GM21529 (cell line): ENCODE data around the gene DOCK1.

ENCODE experiments used
- ATAC-seq: cut with Tn5 transposase; IDR thresholded peaks from one replicate; pipeline ENCODE4 v1.9.1; 2021; ENCODE audit not compliant: unreplicated experiment

DOCK1 gene

GRCh38 chr10:127003032-127003685, 97.9 kb downstream of the DOCK1 start:
- no peak for ATAC-seq

- ATAC-seq: no peak
Observed at GRCh38 chr10:127006453-127006852, 101.2 kb downstream of the DOCK1 start.

DNA sequence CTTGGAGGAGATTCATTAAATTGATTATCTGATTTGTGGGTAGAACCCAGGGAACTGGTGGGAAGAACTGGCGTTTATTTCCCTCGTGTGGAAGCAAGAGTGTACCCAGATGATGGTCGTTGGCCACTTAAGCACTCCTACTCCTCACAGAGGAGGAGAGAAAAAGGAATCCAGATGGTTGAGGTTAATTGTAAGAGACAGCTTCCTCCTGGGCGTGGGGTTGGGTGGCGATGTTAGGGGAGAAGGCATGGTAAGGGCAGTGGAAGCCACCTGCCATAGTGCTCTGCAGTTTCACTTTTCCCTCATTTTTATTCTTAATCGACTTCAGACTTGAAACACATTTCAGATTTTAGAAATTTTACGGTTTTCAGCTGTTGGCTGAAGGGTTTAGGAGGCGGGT, 104.1 kb downstream of the DOCK1 start:
- no peak for ATAC-seq

- no peak for ATAC-seq
Observed at GRCh38 chr10:127011174-127011573, 105.9 kb downstream of the DOCK1 start.

- ATAC-seq: no peak
Observed at GRCh38 chr10:127012071-127012768, 107.0 kb downstream of the DOCK1 start.

DNA sequence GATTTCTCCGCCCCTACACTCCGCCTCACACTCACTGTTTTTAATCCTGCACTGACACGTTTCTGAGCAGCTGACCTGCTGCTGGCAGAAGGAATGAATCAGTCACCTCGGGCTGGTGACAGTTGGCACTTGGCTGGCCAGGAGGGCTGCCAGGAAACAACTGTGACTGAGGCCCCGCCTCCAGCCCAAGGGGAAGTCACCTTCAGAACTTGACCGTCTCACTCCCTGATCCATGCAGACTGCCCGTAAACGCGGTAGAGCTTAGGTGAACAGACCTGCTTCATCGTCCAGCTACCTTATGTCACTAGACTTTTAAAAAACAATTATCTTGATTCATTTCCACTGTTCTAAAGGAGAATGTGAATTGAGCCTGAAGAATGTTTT, 107.5 kb downstream of the DOCK1 start:
- ATAC-seq: no peak

DNA sequence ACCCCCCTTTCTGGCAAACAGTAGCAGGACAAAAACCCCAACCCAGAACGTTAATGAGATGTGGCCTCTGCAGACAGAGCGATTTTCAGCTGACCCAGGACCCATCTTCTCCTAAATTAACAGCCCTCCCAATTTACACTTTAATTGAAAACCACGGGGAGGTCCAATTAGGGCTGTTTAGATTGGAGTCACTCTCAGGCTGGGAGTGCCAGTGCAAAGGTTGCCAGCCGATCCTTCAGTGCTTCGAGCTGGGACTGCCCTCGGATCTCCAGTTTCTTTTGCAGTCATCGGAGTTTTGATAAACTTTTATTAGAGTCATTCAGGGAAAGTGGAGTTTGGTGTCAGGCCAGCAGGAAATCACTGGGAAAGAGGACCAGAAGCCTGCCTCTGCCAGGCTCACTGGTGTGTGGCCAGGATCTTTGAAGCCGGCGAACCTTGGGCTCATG, 108.0 kb downstream of the DOCK1 start:
- no peak for ATAC-seq

DNA sequence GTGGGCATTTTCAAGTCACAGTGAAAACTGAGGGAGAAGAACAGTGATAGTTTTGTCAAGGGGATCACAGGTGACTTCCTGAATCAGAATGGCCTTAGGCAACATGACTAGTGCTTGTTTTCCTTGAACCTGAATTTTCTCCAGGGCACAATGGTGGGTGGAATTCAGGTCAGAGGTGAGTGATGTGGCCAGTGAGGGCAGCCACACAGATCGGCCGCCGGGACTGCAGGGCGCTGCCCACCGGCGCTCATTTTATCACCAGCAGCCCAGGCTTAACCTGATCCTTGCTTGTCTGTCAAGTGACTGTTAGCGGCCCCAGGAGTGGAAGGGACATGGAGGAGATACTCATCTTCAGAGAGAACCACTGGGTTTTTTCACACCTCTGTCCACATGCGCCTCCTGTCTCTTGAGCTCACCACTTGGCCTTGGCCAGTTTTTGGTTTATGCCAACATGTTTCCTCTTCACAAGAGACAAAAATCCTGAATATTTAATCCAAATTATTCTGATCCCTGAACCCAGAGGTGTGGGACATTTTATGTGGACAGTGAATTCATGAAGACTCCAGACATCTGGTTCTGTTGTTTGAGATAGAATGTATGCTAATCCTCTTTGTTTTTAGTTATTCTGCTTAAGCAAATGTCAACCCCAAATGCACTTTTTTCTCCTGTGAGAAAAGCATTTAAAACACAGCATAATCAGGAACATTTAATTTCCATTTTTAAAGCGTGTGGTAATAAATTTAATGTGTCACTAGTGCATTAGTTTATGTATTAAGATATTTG, 108.7 kb downstream of the DOCK1 start:
- no peak for ATAC-seq

- no peak for ATAC-seq
Observed at GRCh38 chr10:127014671-127015070, 109.4 kb downstream of the DOCK1 start.

DNA sequence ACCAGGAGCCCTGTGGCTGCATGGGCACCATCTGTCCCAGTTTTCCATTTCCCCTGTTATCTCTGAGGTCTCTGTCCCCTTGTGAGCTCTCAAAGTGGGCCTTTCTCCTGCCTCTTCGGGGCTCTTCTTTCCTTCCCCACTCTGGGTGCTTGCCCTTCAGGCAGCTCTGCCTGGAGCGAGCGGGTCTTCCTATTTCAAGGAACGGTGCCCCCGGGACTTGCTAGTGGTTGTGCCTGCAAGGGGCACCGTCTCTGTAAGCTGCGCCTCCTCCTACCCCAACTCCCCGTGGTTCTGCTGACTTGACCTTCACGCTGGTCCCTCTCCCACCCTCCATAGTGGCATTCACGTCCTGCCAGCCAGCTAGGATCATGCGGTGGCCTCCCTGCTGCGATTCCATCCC, 110.1 kb downstream of the DOCK1 start:
- no peak for ATAC-seq

DNA sequence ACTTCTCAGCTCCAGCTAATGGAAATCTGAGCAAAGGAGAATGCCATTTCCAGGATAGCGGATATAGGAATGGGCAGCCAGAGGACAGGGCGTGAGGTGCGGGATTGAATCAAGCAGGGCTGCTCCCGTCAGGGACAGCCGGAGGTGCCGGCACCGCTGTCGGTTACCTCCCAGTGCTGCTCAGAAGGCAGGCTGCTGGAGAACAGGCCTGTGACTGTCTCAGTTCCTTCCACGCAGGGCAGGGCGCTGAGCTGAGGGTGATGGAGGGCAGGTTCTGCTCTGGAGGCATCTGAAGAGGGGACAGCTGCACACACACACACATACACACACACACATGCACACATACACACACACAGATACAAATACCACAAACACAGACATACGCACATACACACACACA, 111.1 kb downstream of the DOCK1 start:
- ATAC-seq: no peak

- no peak for ATAC-seq
Observed at GRCh38 chr10:127017541-127018297, 112.5 kb downstream of the DOCK1 start.

GRCh38 chr10:127018298-127018650, 113.0 kb downstream of the DOCK1 start:
- ATAC-seq: no peak

- no peak for ATAC-seq
Observed at GRCh38 chr10:127018766-127019165, 113.5 kb downstream of the DOCK1 start.

GRCh38 chr10:127020260-127020659, 115.0 kb downstream of the DOCK1 start:
- no peak for ATAC-seq

DNA sequence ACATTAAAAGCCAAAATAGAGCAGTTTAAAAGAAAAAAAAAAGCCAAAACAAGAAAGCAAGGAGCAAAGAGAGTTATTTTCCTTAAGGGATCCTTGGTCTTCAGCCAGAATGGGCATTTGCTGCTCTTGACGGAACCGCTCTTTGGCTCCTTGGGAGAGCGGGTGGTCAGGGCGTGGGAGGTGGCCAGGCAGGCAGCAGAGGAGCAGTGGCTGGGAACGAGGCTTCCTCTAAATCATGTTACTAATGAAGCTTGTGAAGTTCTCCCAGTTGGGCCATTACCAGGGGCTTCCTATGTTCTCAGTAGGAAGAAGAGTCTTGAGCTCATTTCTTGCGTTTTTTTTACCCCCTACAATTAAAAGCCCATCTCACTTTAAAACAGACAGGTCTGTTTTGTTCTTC, 116.6 kb downstream of the DOCK1 start:
- no peak for ATAC-seq

DNA sequence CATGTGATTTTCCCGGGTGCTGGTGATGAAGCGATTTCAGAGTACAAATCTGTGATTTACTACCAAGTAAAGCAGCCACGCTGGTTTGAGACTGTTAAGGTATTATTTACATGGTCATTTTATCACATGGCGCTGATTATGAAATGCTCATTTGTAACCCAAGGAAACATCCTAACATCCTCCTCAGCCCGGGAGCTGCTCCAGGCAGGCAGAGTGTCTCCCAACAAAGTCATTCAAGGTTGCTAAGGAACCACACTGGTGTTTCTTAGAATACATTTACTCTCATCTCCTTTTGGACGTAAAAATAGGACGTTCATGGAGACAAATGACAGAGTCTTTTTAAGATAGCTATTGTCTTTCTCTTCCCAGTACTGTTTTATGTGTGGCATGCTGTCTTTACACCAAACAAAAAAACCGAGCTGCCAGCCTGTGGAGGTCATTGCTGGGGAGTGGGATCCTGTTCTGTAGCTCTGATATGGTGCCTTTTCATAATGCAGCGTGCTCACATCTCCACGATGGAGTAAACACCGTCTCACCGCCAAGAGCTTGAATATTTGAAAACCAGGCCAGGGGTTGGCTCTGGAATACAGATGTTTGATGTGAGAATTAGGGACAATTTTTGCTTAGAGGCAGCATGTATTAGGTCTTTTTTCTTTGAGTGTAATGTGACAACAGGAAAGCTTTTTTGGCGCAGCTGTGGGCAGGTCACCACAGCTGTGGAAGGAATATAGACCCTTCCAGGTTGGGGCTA, 119.6 kb downstream of the DOCK1 start:
- no peak for ATAC-seq

DNA sequence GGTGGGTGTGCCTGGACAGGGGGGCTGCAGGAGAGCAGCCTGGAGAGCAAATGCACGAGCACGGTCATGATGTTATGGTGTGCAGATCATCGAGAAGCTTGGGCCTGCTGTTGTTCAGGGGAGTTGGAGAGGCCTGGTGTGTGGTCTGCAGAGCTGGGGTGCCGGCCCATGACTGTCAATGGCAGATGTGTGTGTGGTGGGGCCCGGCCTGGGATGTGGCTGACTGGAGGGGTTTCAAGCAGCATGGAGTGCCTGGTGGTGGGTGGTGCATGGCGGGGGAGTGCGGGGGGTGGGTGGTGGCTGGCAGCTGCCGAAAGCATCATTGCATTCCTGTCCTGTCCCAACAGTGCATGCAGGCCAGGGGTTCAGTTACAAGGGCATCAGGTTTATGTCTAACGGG, 122.6 kb downstream of the DOCK1 start:
- ATAC-seq: no peak

DNA sequence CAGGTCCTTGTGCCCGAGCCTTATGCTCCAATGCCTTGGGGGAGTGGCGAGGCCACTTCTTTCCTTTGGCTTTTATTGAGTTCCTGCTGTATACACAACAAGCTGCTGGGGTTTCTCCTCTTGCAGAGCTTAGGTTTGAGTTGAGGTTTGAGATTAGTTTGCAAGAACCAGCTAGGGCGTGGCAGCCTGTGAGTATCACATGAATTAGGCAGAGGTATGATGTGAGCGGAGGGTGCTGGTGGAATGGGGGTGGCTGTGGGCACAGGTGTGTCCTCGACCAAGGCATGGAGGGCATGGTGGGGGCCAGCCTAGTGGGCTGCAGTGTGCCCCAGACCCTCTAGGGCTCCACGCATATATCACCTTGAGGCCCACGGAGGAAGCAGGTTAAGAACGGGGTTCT, 123.3 kb downstream of the DOCK1 start:
- ATAC-seq: no peak

- no peak for ATAC-seq
Observed at GRCh38 chr10:127029061-127029460, 123.8 kb downstream of the DOCK1 start.
